RPMI8226 (cell line): Measurements from ENCODE around the gene MPIG6B.

Experiments
- DNase-seq: peaks from one replicate; pipeline ENCODE4 v3.0.0-alpha.2; 2015

The MPIG6B gene

DNA sequence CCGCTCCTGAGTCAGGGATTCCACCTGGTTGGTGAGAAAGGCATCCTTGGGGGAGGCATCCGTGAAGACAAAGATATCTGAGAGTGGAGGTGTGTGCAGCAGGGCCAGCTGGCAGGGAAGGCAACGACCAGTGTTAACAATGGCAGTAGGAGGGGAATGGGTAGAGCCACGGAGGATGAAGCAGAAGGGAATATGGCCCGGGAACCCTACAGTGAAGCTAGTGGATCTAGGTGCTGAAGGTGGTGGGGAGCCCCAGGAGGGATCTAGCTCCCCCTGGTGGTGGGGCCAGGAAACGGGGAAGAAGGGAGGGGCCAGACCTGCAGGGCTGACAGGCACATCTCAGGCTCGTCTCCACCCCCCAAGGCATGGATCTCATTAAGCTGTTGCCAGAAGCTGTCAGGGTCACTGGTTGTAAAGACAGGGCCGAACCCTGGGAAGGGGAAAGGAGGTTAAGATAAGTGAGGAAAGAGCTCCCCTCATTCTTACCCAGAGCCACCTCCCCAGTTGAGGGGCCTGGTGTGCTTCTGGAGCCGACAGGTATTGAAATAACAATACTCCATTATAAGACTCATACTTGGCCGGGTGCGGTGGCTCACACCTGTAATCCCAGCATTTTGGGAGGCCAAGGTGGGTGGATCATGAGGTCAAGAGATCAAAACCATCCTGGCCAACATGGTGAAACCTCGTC is 46.7 kb downstream of the MPIG6B start:
- DNase-seq: peak; percentile 84

GRCh38 chr6:31770860-31771259 is 47.7 kb downstream of the MPIG6B start:
- DNase-seq: no peak

DNA sequence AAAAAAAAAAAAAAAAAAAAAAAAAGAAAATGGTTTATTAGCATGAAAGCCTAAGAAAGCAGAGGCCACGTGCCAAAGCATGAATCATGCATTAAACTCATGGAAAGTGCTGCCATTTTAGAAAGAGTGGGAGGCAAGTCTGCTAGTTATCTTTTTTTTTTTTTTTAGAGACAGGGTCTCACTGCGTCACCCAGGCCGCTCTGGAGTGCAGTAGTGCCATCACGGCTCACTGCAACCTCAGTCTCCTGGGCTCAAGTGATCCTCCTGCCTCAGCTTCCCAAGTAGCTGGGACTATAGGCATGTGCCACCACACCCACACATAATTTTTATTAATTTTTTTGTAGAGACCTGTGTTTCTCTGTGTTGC is 48.8 kb downstream of the MPIG6B start:
- DNase-seq: no peak

DNA sequence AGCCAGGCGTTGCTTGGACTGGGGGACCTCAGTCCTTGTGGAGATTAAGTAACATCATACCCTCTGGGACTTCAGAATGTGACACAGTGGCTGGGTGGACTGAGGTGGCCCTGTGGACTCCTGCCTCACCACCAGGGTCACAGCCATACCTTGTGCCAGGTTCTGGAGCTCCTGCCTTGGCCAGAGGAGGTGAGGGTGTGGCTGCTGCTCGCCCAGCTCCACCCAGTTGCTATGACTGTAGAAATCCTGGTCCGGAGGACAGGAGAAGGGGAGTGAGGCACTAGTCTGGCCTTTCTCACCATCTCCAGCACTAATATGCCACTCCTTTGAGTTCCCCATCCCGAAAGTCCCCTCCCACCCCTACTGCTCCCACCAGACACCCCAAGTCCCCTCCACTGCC is 52.0 kb downstream of the MPIG6B start:
- peak; percentile 41 for DNase-seq

- no peak for DNase-seq
These were observed 52.7 kb downstream of the MPIG6B start for GRCh38 chr6:31775633-31776484.
